GM12801 (cell line): ENCODE measurements around the gene NVL.

Experiments
- CTCF ChIP-seq: IDR thresholded peaks from one replicate; pipeline ENCODE4 v1.5.1; 2011; ENCODE audit warnings: control low read depth; ENCODE audit not compliant: insufficient read length; ENCODE audit errors: extremely low read depth

The NVL gene

GRCh38 chr1:224213438-224214119 lies 116.4 kb downstream of the NVL start:
- no peak for TF ChIP-seq CTCF

GRCh38 chr1:224212618-224213061 lies 117.3 kb downstream of the NVL start:
- no peak for TF ChIP-seq CTCF

GRCh38 chr1:224211206-224211962 lies 118.6 kb downstream of the NVL start:
- TF ChIP-seq CTCF: no peak

GRCh38 chr1:224205438-224205840 lies 124.5 kb downstream of the NVL start:
- TF ChIP-seq CTCF: no peak

- TF ChIP-seq CTCF: no peak
These were observed 126.5 kb downstream of the NVL start for GRCh38 chr1:224203243-224204016.

- TF ChIP-seq CTCF: no peak
These were observed 128.1 kb downstream of the NVL start for GRCh38 chr1:224201853-224202252.

- no peak for TF ChIP-seq CTCF
These were observed 128.6 kb downstream of the NVL start for GRCh38 chr1:224201383-224201782.
